ENCODE results near the gene CDK5. TPM values are rescaled to one million over a fixed set of nuclear protein-coding genes. Genes with fewer than 3 reads are reported as not detected.

Gene CDK5
- polyA plus RNA-seq, 2 of the 4 experiments (the other 2 are of a cell fraction): 29.6 to 51.0 TPM

GRCh38 chr7:151019130-151019447 lies 38.6 kb downstream of the CDK5 start:
- no peak overlapping the region for H3K27ac ChIP-seq
- POLR2A ChIA-PET: interaction anchor here (1.0 kb wide), 1 partner anchor 9 kb away, joined by 4 read pairs; the partner anchor contains the start of gene ABCB8
- no peak for ATAC-seq
- peak overlapping the region; percentile 90 for H3K4me2 ChIP-seq
- FAIRE-seq: no peak
- 82% methylated on average over 9 of the region's 20 CpGs for WGBS (ENCODE audit: missing lambda C conversion rate)
- no peak overlapping the region for H3K4me3 ChIP-seq
- H3K4me1 ChIP-seq: peaks cover 6% of the 10 kb centered on the region; the same call in 2 of the 3 replicates
- CTCF ChIA-PET: interaction anchor here (0.9 to 9.0 kb wide), 33 partner anchors 9 to 595 kb away, joined by 3 to 110 read pairs (median 9); partner anchors contain the start of genes ABCB8, NOS3 and SLC4A2
- no peak for DNase-seq (ENCODE audit: low read depth in 1 of 2, low spot score in 1 of 2)
- no peaks in the 10 kb centered on the region for H3K9me3 ChIP-seq
- no peak for TF ChIP-seq RARB (CRISPR knock-in tag; IDR thresholded peaks at IDR 0.05)
- TF ChIP-seq NR3C1 (IDR thresholded peaks at IDR 0.05): no peak
- TF ChIP-seq ESRRA (IDR thresholded peaks at IDR 0.05; ENCODE audit: borderline replicate concordance, low read length): no peak
- TF ChIP-seq FOSL2 (IDR thresholded peaks at IDR 0.05): no peak
- TF ChIP-seq FOSL2 (CRISPR knock-in tag; IDR thresholded peaks at IDR 0.05): no peak
- TF ChIP-seq SREBF2 (IDR thresholded peaks at IDR 0.05): no peak
- TF ChIP-seq TFCP2L1 (CRISPR knock-in tag; IDR thresholded peaks at IDR 0.05): no peak
- TF ChIP-seq CHD2 (IDR thresholded peaks at IDR 0.05; ENCODE audit: low read length, partially characterized antibody): no peak
- TF ChIP-seq RNF2 (IDR thresholded peaks at IDR 0.05; ENCODE audit: borderline replicate concordance, low read depth): no peak
- TF ChIP-seq, protein P1, sequence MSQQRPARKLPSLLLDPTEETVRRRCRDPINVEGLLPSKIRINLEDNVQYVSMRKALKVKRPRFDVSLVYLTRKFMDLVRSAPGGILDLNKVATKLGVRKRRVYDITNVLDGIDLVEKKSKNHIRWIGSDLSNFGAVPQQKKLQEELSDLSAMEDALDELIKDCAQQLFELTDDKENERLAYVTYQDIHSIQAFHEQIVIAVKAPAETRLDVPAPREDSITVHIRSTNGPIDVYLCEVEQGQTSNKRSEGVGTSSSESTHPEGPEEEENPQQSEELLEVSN (IDR thresholded peaks at IDR 0.05; ENCODE audit: borderline replicate concordance, low read depth): no peak
- no peak for TF ChIP-seq ZFP36 (IDR thresholded peaks at IDR 0.05; ENCODE audit: borderline replicate concordance, partially characterized antibody)
- no peak for TF ChIP-seq FOSB (CRISPR knock-in tag; IDR thresholded peaks at IDR 0.05)
- TF ChIP-seq HDAC2 (IDR thresholded peaks at IDR 0.05): no peak
- TF ChIP-seq JUNB (IDR thresholded peaks at IDR 0.05): no peak
- no peak for TF ChIP-seq TP53 (CRISPR knock-in tag; IDR thresholded peaks at IDR 0.05)
- no peak for TF ChIP-seq CHD4 (IDR thresholded peaks at IDR 0.05; ENCODE audit: borderline replicate concordance)
- no peak for TF ChIP-seq EHF (CRISPR knock-in tag; IDR thresholded peaks at IDR 0.05)
- TF ChIP-seq MAX (IDR thresholded peaks at IDR 0.05): no peak
- TF ChIP-seq RCOR1 (IDR thresholded peaks at IDR 0.05; ENCODE audit: low read depth, low read length): no peak

- ChIA-PET POLR2A (interaction anchor here (1.0 kb wide), 1 partner anchor 9 kb away, joined by 4 read pairs; the partner anchor contains the start of gene ABCB8), CTCF (interaction anchor here (0.6 to 9.0 kb wide), 48 partner anchors 8 to 595 kb away, joined by 3 to 110 read pairs (median 6); partner anchors contain the start of genes ABCB8, NOS3 and SLC4A2)
- TF ChIP-seq KDM5A (IDR thresholded peaks at IDR 0.05) (no peak), MAX (IDR thresholded peaks at IDR 0.05) (peak; percentile 84), RNF2 (IDR thresholded peaks at IDR 0.05; ENCODE audit: borderline replicate concordance, low read depth) (no peak), NFE2L2 (conservative IDR thresholded peaks at IDR 0.05; ENCODE audit: low read length) (no peak), HES2 (IDR thresholded peaks at IDR 0.05) (no peak)
- TF ChIP-seq, protein P1 (IDR thresholded peaks at IDR 0.05; ENCODE audit: borderline replicate concordance, low read depth): peak; percentile 88
- peak overlapping the region; percentile 8 to 75; a peak in 2 of 6 replicates for H3K27ac ChIP-seq
- H3K4me2 ChIP-seq: peak overlapping the region; percentile 90
- DNase-seq (ENCODE audit: low read depth in 1 of 2, low spot score in 1 of 2): no peak
- no peaks in the 10 kb centered on the region for H3K9me3 ChIP-seq
- ATAC-seq: peak; percentile 6 to 30; a peak in 5 of 6 replicates
- FAIRE-seq: no peak
- peaks cover 6% of the 10 kb centered on the region; the same call in 2 of the 3 replicates for H3K4me1 ChIP-seq
- peak overlapping the region; percentile 30 for H3K4me3 ChIP-seq
- 43% methylated on average over 46 of the region's 82 CpGs for WGBS (ENCODE audit: missing lambda C conversion rate)
Observed at GRCh38 chr7:151018421-151019129, 39.1 kb downstream of the CDK5 start.

Data from A549 (cell line).